ACC112 (cell line): ENCODE measurements around the gene PPFIA1.
A peak's percentile ranks its signal among the peaks of the same experiment; 100 is the strongest.

Experiments used
- H2AFZ ChIP-seq: fragments of 200-600 bp; sonication (generic); one replicate; pipeline ENCODE4 v1.6.0; 2017; ENCODE audit warnings: antibody characterized with exemption, low read length; ENCODE audit not compliant: unreplicated experiment
- H3K27ac ChIP-seq: fragments of 200-600 bp; sonication (generic); 2 replicates; pipeline ENCODE4 v1.5.1; 2014; ENCODE audit warnings: low read depth, mild to moderate bottlenecking, antibody characterized with exemption, low read length, moderate library complexity
- H3K27me3 ChIP-seq: fragments of 200-600 bp; sonication (generic); 2 replicates; pipeline ENCODE4 v1.6.1; 2014; ENCODE audit warnings: mild to moderate bottlenecking, antibody characterized with exemption, low read length, moderate library complexity, mixed read lengths; ENCODE audit not compliant: insufficient read depth
- H3K36me3 ChIP-seq: fragments of 200-600 bp; sonication (generic); 2 replicates; pipeline ENCODE4 v1.6.1; 2016; ENCODE audit warnings: mild to moderate bottlenecking, antibody characterized with exemption, low read length, moderate library complexity, mixed read lengths; ENCODE audit not compliant: insufficient read depth
- H3K4me1 ChIP-seq: fragments of 200-600 bp; sonication (generic); one replicate; pipeline ENCODE4 v1.6.1; 2016; ENCODE audit warnings: low read length, mixed read lengths; ENCODE audit not compliant: insufficient read depth, unreplicated experiment, control insufficient read depth
- H3K4me3 ChIP-seq: fragments of 200-600 bp; sonication (generic); 2 replicates; pipeline ENCODE4 v1.5.1; 2014; ENCODE audit warnings: mild to moderate bottlenecking, low read depth, low read length
- H3K79me2 ChIP-seq: fragments of 200-600 bp; sonication (generic); one replicate; pipeline ENCODE4 v1.6.0; 2016; ENCODE audit warnings: low read length; ENCODE audit not compliant: control insufficient read depth, unreplicated experiment, insufficient read depth

Gene PPFIA1

DNA sequence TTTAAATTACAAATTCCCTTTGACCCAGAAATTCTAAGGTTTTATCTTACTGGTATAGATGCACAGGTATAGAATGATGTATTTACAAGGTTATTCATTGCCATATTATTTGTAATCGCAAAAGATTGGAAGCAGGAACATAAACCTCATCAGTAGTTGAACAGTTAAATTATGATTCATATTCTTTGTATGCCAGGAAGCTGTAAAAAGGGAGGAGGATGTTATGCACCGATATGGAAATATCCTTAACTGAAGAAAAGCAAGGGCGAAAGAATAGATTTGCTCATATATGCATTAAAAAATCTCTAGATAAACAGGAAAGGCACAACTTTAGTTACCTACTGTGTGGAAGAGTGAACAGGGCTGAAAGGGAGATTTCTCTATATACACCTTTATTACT, 36.7 kb downstream of the PPFIA1 start:
- peak overlapping the region; percentile 42 for H3K27ac ChIP-seq
- peaks cover 38% of the 10 kb centered on the region for H3K79me2 ChIP-seq
- H3K4me1 ChIP-seq, result peaks cover 47% of the 10 kb centered on the region
- no peaks in the 10 kb centered on the region for H3K27me3 ChIP-seq
- 0 out of 2 replicates have a peak, but pooled peaks cover 4% of the 10 kb centered on the region for H3K36me3 ChIP-seq
- no peak overlapping the region for H3K4me3 ChIP-seq
- H2AFZ ChIP-seq, result no peak overlapping the region

- H3K36me3 ChIP-seq, result 0 out of 2 replicates have a peak, but pooled peaks cover 4% of the 10 kb centered on the region
- no peak overlapping the region for H3K4me3 ChIP-seq
- no peaks in the 10 kb centered on the region for H3K27me3 ChIP-seq
- no peak overlapping the region for H2AFZ ChIP-seq
- H3K27ac ChIP-seq, result no peak overlapping the region
- H3K79me2 ChIP-seq, result peaks cover 28% of the 10 kb centered on the region
- peaks cover 11% of the 10 kb centered on the region for H3K4me1 ChIP-seq
Measured at GRCh38 chr11:70311616-70312015, 41.1 kb downstream of the PPFIA1 start.

- Histone ChIP-seq H3K27me3 (no peaks in the 10 kb centered on the region), H3K27ac (no peak overlapping the region), H3K36me3 (0 out of 2 replicates have a peak, but pooled peaks cover 4% of the 10 kb centered on the region), H3K79me2 (peaks cover 31% of the 10 kb centered on the region), H3K4me1 (peaks cover under 1% of the 10 kb centered on the region), H3K4me3 (no peak overlapping the region), H2AFZ (no peak overlapping the region)
Measured at GRCh38 chr11:70312401-70313357, 42.2 kb downstream of the PPFIA1 start.

DNA sequence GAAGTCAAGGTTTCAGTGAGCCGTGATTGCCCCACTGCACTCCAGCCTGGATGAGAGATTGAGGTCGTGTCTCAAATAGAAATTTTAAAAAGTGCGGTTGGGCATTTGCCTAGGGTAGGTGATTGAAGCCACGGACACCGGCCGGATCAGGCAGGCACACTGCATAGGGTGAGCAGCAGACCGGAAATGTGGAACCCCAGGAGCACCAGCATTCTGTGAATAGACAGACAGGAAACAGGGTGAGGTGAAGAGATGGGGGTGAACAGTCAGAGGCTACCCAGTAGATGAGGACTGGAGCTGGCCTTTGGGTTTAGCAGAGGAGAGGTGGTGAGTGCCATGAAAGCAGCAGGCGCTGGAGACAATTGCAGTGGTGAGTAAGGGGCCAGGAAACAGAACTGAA, 43.5 kb downstream of the PPFIA1 start:
- H3K27ac ChIP-seq, result no peak overlapping the region

GRCh38 chr11:70314730-70315129, 44.2 kb downstream of the PPFIA1 start:
- H3K36me3 ChIP-seq, result peaks cover 4% of the 10 kb centered on the region; the same call in 1 of the 2 replicates
- no peaks in the 10 kb centered on the region for H3K4me1 ChIP-seq
- H3K4me3 ChIP-seq, result no peak overlapping the region
- no peak overlapping the region for H2AFZ ChIP-seq
- no peak overlapping the region for H3K27ac ChIP-seq
- H3K79me2 ChIP-seq, result peaks cover 29% of the 10 kb centered on the region
- H3K27me3 ChIP-seq, result no peaks in the 10 kb centered on the region

More for the DNA sequence above, 43.5 kb downstream of the PPFIA1 start:
- 0 out of 2 replicates have a peak, but pooled peaks cover 4% of the 10 kb centered on the region for H3K36me3 ChIP-seq
- H3K79me2 ChIP-seq, result peaks cover 32% of the 10 kb centered on the region
- H2AFZ ChIP-seq, result no peak overlapping the region
- no peak overlapping the region for H3K4me3 ChIP-seq
- no peaks in the 10 kb centered on the region for H3K27me3 ChIP-seq
- no peaks in the 10 kb centered on the region for H3K4me1 ChIP-seq

DNA sequence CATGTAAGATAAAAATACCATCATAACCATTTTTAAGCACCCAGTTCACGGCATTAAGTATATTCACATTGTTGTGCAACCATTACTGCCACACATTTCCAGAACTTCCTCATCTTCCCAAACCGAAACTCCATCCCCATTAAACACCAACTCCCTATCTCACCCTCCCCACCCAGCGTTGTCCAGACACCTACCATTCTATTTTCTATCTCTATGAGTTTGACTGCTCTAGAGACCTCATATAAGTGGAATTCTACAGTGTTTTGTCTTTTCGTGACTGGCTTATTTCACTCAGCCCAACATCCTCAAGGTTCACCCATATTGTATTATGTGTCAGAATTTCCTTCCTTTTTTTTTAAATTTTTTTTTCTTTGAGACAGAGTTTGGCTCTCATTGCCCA, 45.2 kb downstream of the PPFIA1 start:
- Histone ChIP-seq H3K27me3 (no peaks in the 10 kb centered on the region), H3K27ac (no peak overlapping the region), H2AFZ (no peak overlapping the region), H3K4me3 (no peak overlapping the region), H3K36me3 (peaks cover 3% of the 10 kb centered on the region; the same call in 1 of the 2 replicates), H3K79me2 (peaks cover 28% of the 10 kb centered on the region), H3K4me1 (no peaks in the 10 kb centered on the region)

- Histone ChIP-seq H3K4me1 (peaks cover 1% of the 10 kb centered on the region), H3K27me3 (no peaks in the 10 kb centered on the region), H2AFZ (no peak overlapping the region), H3K36me3 (peaks cover 3% of the 10 kb centered on the region; the same call in 1 of the 2 replicates), H3K27ac (no peak overlapping the region), H3K4me3 (no peak overlapping the region), H3K79me2 (peaks cover 18% of the 10 kb centered on the region)
Measured at GRCh38 chr11:70317581-70318305, 47.3 kb downstream of the PPFIA1 start.

DNA sequence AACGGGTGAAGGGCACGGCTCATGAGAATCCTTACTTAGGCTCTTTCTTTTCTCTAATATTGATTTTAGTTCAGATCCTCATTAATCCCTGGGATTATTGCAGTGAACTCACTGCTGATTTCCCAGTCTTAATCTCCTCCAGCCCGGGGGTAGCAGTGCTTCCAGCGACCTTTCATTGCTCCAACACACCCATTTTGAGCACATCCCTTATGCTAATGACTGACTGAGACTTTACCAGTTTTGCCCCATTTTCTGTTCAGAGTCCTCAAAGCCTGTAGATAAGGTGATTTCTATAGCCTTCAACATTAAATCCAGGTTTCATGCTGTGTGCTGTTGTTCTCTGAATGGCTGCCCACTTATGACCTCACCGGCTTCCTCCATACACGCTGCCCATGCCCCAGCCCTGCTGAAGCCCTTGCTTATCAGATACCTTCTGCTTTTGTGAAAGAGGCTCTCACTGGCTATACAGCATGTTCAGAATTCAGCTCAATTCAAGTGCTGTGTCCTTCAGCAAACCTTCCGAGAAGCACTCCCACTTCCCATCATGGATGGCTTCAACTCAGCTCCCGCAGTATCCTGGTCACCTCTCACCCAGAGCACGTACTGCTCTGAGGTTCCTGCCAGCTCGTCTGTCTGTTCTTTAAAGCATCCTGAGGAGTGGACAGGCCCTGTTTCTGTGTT, 49.0 kb downstream of the PPFIA1 start:
- H3K4me3 ChIP-seq, result no peak overlapping the region
- H3K36me3 ChIP-seq, result peaks cover 4% of the 10 kb centered on the region; the same call in 1 of the 2 replicates
- no peaks in the 10 kb centered on the region for H3K27me3 ChIP-seq
- H2AFZ ChIP-seq, result no peak overlapping the region
- H3K79me2 ChIP-seq, result peaks cover 17% of the 10 kb centered on the region
- H3K4me1 ChIP-seq, result peaks cover 19% of the 10 kb centered on the region
- H3K27ac ChIP-seq, result no peak overlapping the region

DNA sequence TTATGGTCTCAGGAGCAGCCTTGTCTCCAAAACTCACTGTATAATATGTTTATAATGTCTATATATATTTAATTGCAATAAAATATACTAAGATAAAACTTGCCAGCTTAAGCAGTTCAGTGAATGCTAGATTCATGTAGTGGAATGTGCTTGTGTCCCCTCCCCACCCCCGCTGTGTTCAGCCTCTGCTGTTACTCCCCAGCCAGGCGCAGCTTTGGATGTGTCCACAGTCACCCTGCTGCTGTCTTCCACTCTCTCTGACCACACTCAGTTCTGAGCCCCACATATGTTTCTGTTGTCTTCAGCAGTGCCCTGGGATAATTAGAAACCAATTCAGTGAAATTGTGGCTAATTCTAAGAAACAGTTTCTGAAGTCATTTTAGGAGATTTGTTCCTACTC, 52.2 kb downstream of the PPFIA1 start:
- no peak overlapping the region for H3K27ac ChIP-seq
- no peak overlapping the region for H2AFZ ChIP-seq
- no peak overlapping the region for H3K4me3 ChIP-seq
- H3K36me3 ChIP-seq, result peaks cover 14% of the 10 kb centered on the region
- H3K27me3 ChIP-seq, result no peaks in the 10 kb centered on the region
- H3K4me1 ChIP-seq, result peaks cover 42% of the 10 kb centered on the region
- peaks cover 18% of the 10 kb centered on the region for H3K79me2 ChIP-seq

GRCh38 chr11:70323806-70324205, 53.3 kb downstream of the PPFIA1 start:
- peak overlapping the region; percentile 66 for H3K27ac ChIP-seq
- H3K36me3 ChIP-seq, result peaks cover 14% of the 10 kb centered on the region

More at GRCh38 chr11:70323806-70324205, 53.3 kb downstream of the PPFIA1 start:
- Histone ChIP-seq H3K4me3 (no peak overlapping the region), H3K79me2 (peaks cover 13% of the 10 kb centered on the region), H3K27me3 (no peaks in the 10 kb centered on the region), H2AFZ (no peak overlapping the region), H3K4me1 (peaks cover 42% of the 10 kb centered on the region)
